ENCODE results near the gene ECT2.
A peak's percentile ranks its signal among the peaks of the same experiment; 100 is the strongest.
"Not testable (repeated sequence)": the region's sequence is repeated elsewhere in the genome, so short reads cannot be mapped to it uniquely, and the experiment has no call there.

The ECT2 gene

DNA sequence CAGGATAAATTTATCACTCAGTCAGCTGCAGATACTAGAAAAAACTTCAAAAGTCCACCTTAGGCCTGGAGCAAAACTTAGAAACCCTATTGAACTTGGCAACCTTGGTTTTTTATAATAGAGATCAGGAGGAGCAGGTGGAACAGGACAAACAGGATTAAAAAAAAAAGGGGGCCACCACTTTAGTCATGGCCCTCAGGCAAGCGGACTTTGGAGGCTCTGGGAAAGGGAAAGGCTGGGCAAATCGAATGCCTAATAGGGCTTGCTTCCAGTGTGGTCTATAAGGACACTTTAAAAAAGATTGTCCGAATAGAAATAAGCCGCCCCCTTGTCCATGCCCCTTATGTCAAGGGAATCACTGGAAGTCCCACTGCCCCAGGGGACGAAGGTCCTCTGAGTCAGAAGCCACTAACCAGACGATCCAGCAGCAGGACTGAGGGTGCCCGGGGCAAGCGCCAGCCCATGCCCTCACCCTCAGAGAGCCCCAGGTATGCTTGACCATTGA, 27.9 kb upstream of the ECT2 start:
- H3K36me3 ChIP-seq (ENCODE audit: control insufficient read depth in 1 of 2, insufficient read depth in 2 of 2, low read length in 2 of 2); H3K9me3 ChIP-seq (ENCODE audit: insufficient read depth, low read depth, low read length); H3K4me1 ChIP-seq (ENCODE audit: control insufficient read depth in 1 of 2, insufficient read depth in 2 of 2, low read length in 2 of 2); H3K79me2 ChIP-seq (ENCODE audit: control insufficient read depth, insufficient read depth, low read length, poor library complexity); H3K4ac ChIP-seq (ENCODE audit: low read depth, low read length); H4K91ac ChIP-seq (ENCODE audit: low read depth, low read length); H3K18ac ChIP-seq (ENCODE audit: low read length); H2AFZ ChIP-seq (ENCODE audit: insufficient read depth, low read length, poor library complexity); H3K23ac ChIP-seq (ENCODE audit: low read length); H3K14ac ChIP-seq (ENCODE audit: low read length); H2AK5ac ChIP-seq (ENCODE audit: low read length); H3K27me3 ChIP-seq (ENCODE audit: insufficient read depth, low read length); H3K4me2 ChIP-seq (ENCODE audit: low read length); H3K79me1 ChIP-seq (ENCODE audit: low read length); H3K27ac ChIP-seq (ENCODE audit: low read depth, low read length); H4K12ac ChIP-seq (ENCODE audit: low read depth, low read length); H2BK12ac ChIP-seq (ENCODE audit: low read length); H2BK5ac ChIP-seq (ENCODE audit: low read depth, low read length, poor library complexity); H3K9ac ChIP-seq (ENCODE audit: low read length); H2BK120ac ChIP-seq (ENCODE audit: insufficient read depth, low read length, poor library complexity); H3K4me3 ChIP-seq (ENCODE audit: low read depth, low read length); H4K8ac ChIP-seq (ENCODE audit: low read depth, low read length): not testable (repeated sequence)
- peak; percentile 41 to 42 for DNase-seq
- no CpG with 5 or more reads among the region's 8 CpGs for WGBS (ENCODE audit: extremely low coverage, insufficient coverage, insufficient read length)

DNA sequence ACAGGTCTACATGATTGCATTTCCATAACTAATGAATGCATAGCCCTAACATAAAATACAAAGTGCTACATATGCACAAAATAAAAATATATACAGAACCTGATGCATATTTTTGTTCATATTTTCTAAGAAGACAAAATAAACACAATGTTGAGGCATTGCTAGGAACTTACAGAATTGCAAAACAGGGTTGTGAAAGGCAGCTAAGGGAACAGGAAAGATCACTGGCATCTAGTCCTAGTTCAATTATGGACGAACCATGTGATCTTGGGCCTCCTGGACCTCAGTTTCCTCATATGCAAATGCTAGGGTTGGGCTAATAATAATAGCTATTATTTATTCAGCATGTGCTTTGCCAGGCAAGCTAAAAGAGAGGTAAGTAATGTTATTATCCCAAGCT, 24.1 kb upstream of the ECT2 start:
- no peak overlapping the region for H3K4ac ChIP-seq (ENCODE audit: low read depth, low read length)
- no peak for DNase-seq
- no peak overlapping the region for H4K91ac ChIP-seq (ENCODE audit: low read depth, low read length)
- H3K9ac ChIP-seq (ENCODE audit: low read length) = no peak overlapping the region
- no CpG with 5 or more reads among the region's 1 CpG for WGBS (ENCODE audit: extremely low coverage, insufficient coverage, insufficient read length)
- no peak overlapping the region for H2BK12ac ChIP-seq (ENCODE audit: low read length)
- no peak overlapping the region for H2AFZ ChIP-seq (ENCODE audit: insufficient read depth, low read length, poor library complexity)
- no peak overlapping the region for H3K4me2 ChIP-seq (ENCODE audit: low read length)
- no peak overlapping the region for H3K14ac ChIP-seq (ENCODE audit: low read length)
- H4K8ac ChIP-seq (ENCODE audit: low read depth, low read length) = no peak overlapping the region
- no peak overlapping the region for H3K18ac ChIP-seq (ENCODE audit: low read length)
- no peak overlapping the region for H3K4me3 ChIP-seq (ENCODE audit: low read depth, low read length)
- no peaks in the 10 kb centered on the region for H3K9me3 ChIP-seq (ENCODE audit: insufficient read depth, low read depth, low read length)
- H2BK120ac ChIP-seq (ENCODE audit: insufficient read depth, low read length, poor library complexity) = no peak overlapping the region
- no peaks in the 10 kb centered on the region for H3K4me1 ChIP-seq (ENCODE audit: control insufficient read depth in 1 of 2, insufficient read depth in 2 of 2, low read length in 2 of 2)
- no peak overlapping the region for H2AK5ac ChIP-seq (ENCODE audit: low read length)
- no peaks in the 10 kb centered on the region for H3K79me1 ChIP-seq (ENCODE audit: low read length)
- H3K27me3 ChIP-seq (ENCODE audit: insufficient read depth, low read length) = no peaks in the 10 kb centered on the region
- no peaks in the 10 kb centered on the region for H3K79me2 ChIP-seq (ENCODE audit: control insufficient read depth, insufficient read depth, low read length, poor library complexity)
- no peak overlapping the region for H4K12ac ChIP-seq (ENCODE audit: low read depth, low read length)
- no peaks in the 10 kb centered on the region for H3K36me3 ChIP-seq (ENCODE audit: control insufficient read depth in 1 of 2, insufficient read depth in 2 of 2, low read length in 2 of 2)
- no peak overlapping the region for H2BK5ac ChIP-seq (ENCODE audit: low read depth, low read length, poor library complexity)
- H3K23ac ChIP-seq (ENCODE audit: low read length) = no peak overlapping the region
- H3K27ac ChIP-seq (ENCODE audit: low read depth, low read length) = no peak overlapping the region

DNA sequence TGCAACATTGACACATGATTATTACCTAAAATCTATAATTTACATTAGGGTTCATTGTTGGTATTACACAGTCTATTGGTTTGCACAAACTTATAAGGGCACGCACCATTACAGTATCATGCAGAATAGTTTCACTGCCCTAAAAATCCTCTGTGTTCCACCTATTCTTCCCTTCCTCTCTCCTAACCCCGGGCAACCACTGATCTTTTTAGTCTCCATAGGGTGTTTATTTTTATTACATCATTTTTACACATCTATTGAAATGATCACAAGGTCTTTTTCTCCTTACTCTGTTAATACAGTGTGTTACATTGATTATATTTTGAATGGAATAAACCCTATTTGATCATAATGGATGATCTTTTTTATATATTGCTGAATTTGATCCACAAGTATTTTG, 15.5 kb upstream of the ECT2 start:
- no peak overlapping the region for H2BK12ac ChIP-seq (ENCODE audit: low read length)
- no peak overlapping the region for H4K12ac ChIP-seq (ENCODE audit: low read depth, low read length)
- H3K18ac ChIP-seq (ENCODE audit: low read length) = no peak overlapping the region
- no peaks in the 10 kb centered on the region for H3K79me2 ChIP-seq (ENCODE audit: control insufficient read depth, insufficient read depth, low read length, poor library complexity)
- no peaks in the 10 kb centered on the region for H3K79me1 ChIP-seq (ENCODE audit: low read length)
- DNase-seq = no peak
- no peak overlapping the region for H2BK120ac ChIP-seq (ENCODE audit: insufficient read depth, low read length, poor library complexity)
- H3K4me1 ChIP-seq (ENCODE audit: control insufficient read depth in 1 of 2, insufficient read depth in 2 of 2, low read length in 2 of 2) = no peaks in the 10 kb centered on the region
- H3K4me3 ChIP-seq (ENCODE audit: low read depth, low read length) = no peak overlapping the region
- H2AK5ac ChIP-seq (ENCODE audit: low read length) = no peak overlapping the region
- WGBS (ENCODE audit: extremely low coverage, insufficient coverage, insufficient read length) = no CpG with 5 or more reads among the region's 2 CpGs
- no peak overlapping the region for H3K9ac ChIP-seq (ENCODE audit: low read length)
- H2AFZ ChIP-seq (ENCODE audit: insufficient read depth, low read length, poor library complexity) = no peak overlapping the region
- H4K8ac ChIP-seq (ENCODE audit: low read depth, low read length) = no peak overlapping the region
- no peak overlapping the region for H3K4me2 ChIP-seq (ENCODE audit: low read length)
- H3K27ac ChIP-seq (ENCODE audit: low read depth, low read length) = no peak overlapping the region
- H3K23ac ChIP-seq (ENCODE audit: low read length) = no peak overlapping the region
- no peak overlapping the region for H3K4ac ChIP-seq (ENCODE audit: low read depth, low read length)
- H3K36me3 ChIP-seq (ENCODE audit: control insufficient read depth in 1 of 2, insufficient read depth in 2 of 2, low read length in 2 of 2) = no peaks in the 10 kb centered on the region
- no peak overlapping the region for H3K14ac ChIP-seq (ENCODE audit: low read length)
- no peak overlapping the region for H4K91ac ChIP-seq (ENCODE audit: low read depth, low read length)
- H3K9me3 ChIP-seq (ENCODE audit: insufficient read depth, low read depth, low read length) = no peaks in the 10 kb centered on the region
- H3K27me3 ChIP-seq (ENCODE audit: insufficient read depth, low read length) = no peaks in the 10 kb centered on the region
- H2BK5ac ChIP-seq (ENCODE audit: low read depth, low read length, poor library complexity) = no peak overlapping the region

DNA sequence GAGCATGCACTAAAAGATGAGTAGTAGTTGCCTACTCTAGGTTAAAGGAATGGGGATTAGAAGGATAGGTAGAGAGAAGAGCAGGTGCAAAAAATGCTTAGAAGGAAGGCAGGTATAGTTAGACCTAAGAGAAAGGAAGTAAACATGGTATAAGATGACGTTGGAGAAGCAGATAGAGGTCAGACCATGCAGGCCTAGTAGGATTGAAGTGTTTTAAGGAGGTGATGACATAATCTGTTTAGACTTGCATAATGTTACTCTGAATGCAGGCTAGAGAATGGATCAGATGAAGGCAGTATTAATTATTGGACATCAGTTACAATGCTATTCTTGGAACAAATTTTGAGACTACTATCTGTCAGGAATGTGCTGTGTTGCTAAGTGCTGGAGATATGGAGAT, 11.1 kb upstream of the ECT2 start:
- Histone ChIP-seq H2BK5ac (ENCODE audit: low read depth, low read length, poor library complexity) (no peak overlapping the region), H2AFZ (ENCODE audit: insufficient read depth, low read length, poor library complexity) (no peak overlapping the region), H3K4me3 (ENCODE audit: low read depth, low read length) (no peak overlapping the region), H3K4me1 (ENCODE audit: control insufficient read depth in 1 of 2, insufficient read depth in 2 of 2, low read length in 2 of 2) (no peaks in the 10 kb centered on the region), H4K8ac (ENCODE audit: low read depth, low read length) (no peak overlapping the region), H3K79me1 (ENCODE audit: low read length) (no peaks in the 10 kb centered on the region), H3K23ac (ENCODE audit: low read length) (no peak overlapping the region), H2BK120ac (ENCODE audit: insufficient read depth, low read length, poor library complexity) (no peak overlapping the region), H4K12ac (ENCODE audit: low read depth, low read length) (no peak overlapping the region), H3K4me2 (ENCODE audit: low read length) (no peak overlapping the region), H3K14ac (ENCODE audit: low read length) (no peak overlapping the region), H3K27ac (ENCODE audit: low read depth, low read length) (no peak overlapping the region), H4K91ac (ENCODE audit: low read depth, low read length) (no peak overlapping the region), H3K79me2 (ENCODE audit: control insufficient read depth, insufficient read depth, low read length, poor library complexity) (no peaks in the 10 kb centered on the region), H3K9me3 (ENCODE audit: insufficient read depth, low read depth, low read length) (no peaks in the 10 kb centered on the region), H3K36me3 (ENCODE audit: control insufficient read depth in 1 of 2, insufficient read depth in 2 of 2, low read length in 2 of 2) (no peaks in the 10 kb centered on the region), H2BK12ac (ENCODE audit: low read length) (no peak overlapping the region), H3K18ac (ENCODE audit: low read length) (no peak overlapping the region), H3K27me3 (ENCODE audit: insufficient read depth, low read length) (no peaks in the 10 kb centered on the region), H3K4ac (ENCODE audit: low read depth, low read length) (no peak overlapping the region), H2AK5ac (ENCODE audit: low read length) (no peak overlapping the region), H3K9ac (ENCODE audit: low read length) (no peak overlapping the region)
- DNase-seq = no peak
- no CpG with 5 or more reads among the region's 1 CpG for WGBS (ENCODE audit: extremely low coverage, insufficient coverage, insufficient read length)

Data from trophoblast cell (in vitro differentiated cells and primary cell).